Activated naive CD8-positive, alpha-beta T cell (primary cell): ENCODE data around the gene GFY.
"Not testable (repeated sequence)": the region's sequence is repeated elsewhere in the genome, so short reads cannot be mapped to it uniquely, and the experiment has no call there.

Experiments
- H3K27ac Mint-ChIP-seq: one replicate; pipeline ENCODE4 v1.8.0; 2021; ENCODE audit warnings: mixed read lengths
- H3K27me3 Mint-ChIP-seq: one replicate; pipeline ENCODE4 v1.8.0; 2021; ENCODE audit warnings: mixed read lengths
- H3K36me3 Mint-ChIP-seq: one replicate; pipeline ENCODE4 v1.8.0; 2021; ENCODE audit warnings: mixed read lengths
- H3K4me1 Mint-ChIP-seq: one replicate; pipeline ENCODE4 v1.8.0; 2021; ENCODE audit warnings: low read depth, mixed read lengths
- H3K4me3 Mint-ChIP-seq: one replicate; pipeline ENCODE4 v1.8.0; 2021; ENCODE audit warnings: mild to moderate bottlenecking, mixed read lengths
- H3K9me3 Mint-ChIP-seq: one replicate; pipeline ENCODE4 v1.8.0; 2021; ENCODE audit warnings: low read depth, mixed read lengths

Gene GFY

GRCh38 chr19:49458567-49458903 is 33.3 kb downstream of the GFY start:
- Mint-ChIP-seq H3K27ac (no peak overlapping the region), H3K27me3 (no peaks in the 10 kb centered on the region), H3K4me3 (no peak overlapping the region), H3K4me1 (peaks cover 19% of the 10 kb centered on the region), H3K9me3 (no peaks in the 10 kb centered on the region), H3K36me3 (no peaks in the 10 kb centered on the region)

- H3K9me3 Mint-ChIP-seq, result no peaks in the 10 kb centered on the region
- peaks cover 13% of the 10 kb centered on the region for H3K4me1 Mint-ChIP-seq
- H3K27ac Mint-ChIP-seq, result no peak overlapping the region
- H3K4me3 Mint-ChIP-seq, result no peak overlapping the region
- H3K36me3 Mint-ChIP-seq, result no peaks in the 10 kb centered on the region
- no peaks in the 10 kb centered on the region for H3K27me3 Mint-ChIP-seq
Observed at GRCh38 chr19:49459388-49459787, 34.2 kb downstream of the GFY start.

GRCh38 chr19:49461130-49461529 is 35.9 kb downstream of the GFY start:
- not testable (repeated sequence) for H3K27ac Mint-ChIP-seq, H3K9me3 Mint-ChIP-seq, H3K4me3 Mint-ChIP-seq, H3K4me1 Mint-ChIP-seq, H3K36me3 Mint-ChIP-seq, H3K27me3 Mint-ChIP-seq

- no peaks in the 10 kb centered on the region for H3K9me3 Mint-ChIP-seq
- no peak overlapping the region for H3K4me3 Mint-ChIP-seq
- no peaks in the 10 kb centered on the region for H3K36me3 Mint-ChIP-seq
Observed at GRCh38 chr19:49461656-49462055, 36.5 kb downstream of the GFY start.

GRCh38 chr19:49462492-49462891 is 37.3 kb downstream of the GFY start:
- no peak overlapping the region for H3K4me3 Mint-ChIP-seq
- no peaks in the 10 kb centered on the region for H3K27me3 Mint-ChIP-seq
- no peaks in the 10 kb centered on the region for H3K9me3 Mint-ChIP-seq
- no peaks in the 10 kb centered on the region for H3K4me1 Mint-ChIP-seq
- no peak overlapping the region for H3K27ac Mint-ChIP-seq
- H3K36me3 Mint-ChIP-seq, result no peaks in the 10 kb centered on the region

More at GRCh38 chr19:49461656-49462055, 36.5 kb downstream of the GFY start:
- H3K27ac Mint-ChIP-seq, result no peak overlapping the region
- H3K4me1 Mint-ChIP-seq, result peaks cover 2% of the 10 kb centered on the region
- H3K27me3 Mint-ChIP-seq, result no peaks in the 10 kb centered on the region

GRCh38 chr19:49463960-49464740 is 39.0 kb downstream of the GFY start:
- Mint-ChIP-seq H3K27me3 (no peaks in the 10 kb centered on the region), H3K36me3 (peaks cover 4% of the 10 kb centered on the region), H3K4me3 (no peak overlapping the region), H3K4me1 (peaks cover 7% of the 10 kb centered on the region), H3K27ac (no peak overlapping the region), H3K9me3 (no peaks in the 10 kb centered on the region)

- no peaks in the 10 kb centered on the region for H3K27me3 Mint-ChIP-seq
- H3K4me3 Mint-ChIP-seq, result no peak overlapping the region
- H3K27ac Mint-ChIP-seq, result peak overlapping the region; percentile 34
- H3K36me3 Mint-ChIP-seq, result peaks cover 4% of the 10 kb centered on the region
- no peaks in the 10 kb centered on the region for H3K9me3 Mint-ChIP-seq
- peaks cover 18% of the 10 kb centered on the region for H3K4me1 Mint-ChIP-seq
Observed at GRCh38 chr19:49465371-49465770, 40.2 kb downstream of the GFY start.

GRCh38 chr19:49468199-49468598 is 43.0 kb downstream of the GFY start:
- no peak overlapping the region for H3K4me3 Mint-ChIP-seq
- H3K36me3 Mint-ChIP-seq, result peaks cover 4% of the 10 kb centered on the region
- no peaks in the 10 kb centered on the region for H3K27me3 Mint-ChIP-seq
- H3K9me3 Mint-ChIP-seq, result no peaks in the 10 kb centered on the region
- H3K27ac Mint-ChIP-seq, result peak overlapping the region; percentile 28
- H3K4me1 Mint-ChIP-seq, result peaks cover 40% of the 10 kb centered on the region

GRCh38 chr19:49468746-49469447 is 43.7 kb downstream of the GFY start:
- Mint-ChIP-seq H3K4me3 (peak overlapping the region; percentile 70), H3K27me3 (no peaks in the 10 kb centered on the region), H3K4me1 (peaks cover 45% of the 10 kb centered on the region), H3K9me3 (no peaks in the 10 kb centered on the region), H3K27ac (peak overlapping the region; percentile 90), H3K36me3 (peaks cover 4% of the 10 kb centered on the region)

- H3K4me1 Mint-ChIP-seq, result peaks cover 45% of the 10 kb centered on the region
- H3K9me3 Mint-ChIP-seq, result no peaks in the 10 kb centered on the region
- H3K27ac Mint-ChIP-seq, result peak overlapping the region; percentile 83
- peak overlapping the region; percentile 49 for H3K4me3 Mint-ChIP-seq
- peaks cover 4% of the 10 kb centered on the region for H3K36me3 Mint-ChIP-seq
- no peaks in the 10 kb centered on the region for H3K27me3 Mint-ChIP-seq
Observed at GRCh38 chr19:49469828-49470614, 44.8 kb downstream of the GFY start.

GRCh38 chr19:49470615-49470978 is 45.4 kb downstream of the GFY start:
- Mint-ChIP-seq H3K4me1 (peaks cover 49% of the 10 kb centered on the region), H3K9me3 (no peaks in the 10 kb centered on the region), H3K27ac (peak overlapping the region; percentile 83)

GRCh38 chr19:49472936-49473335 is 47.7 kb downstream of the GFY start:
- H3K27me3 Mint-ChIP-seq, result no peaks in the 10 kb centered on the region
- peak overlapping the region; percentile 88 for H3K27ac Mint-ChIP-seq
- peaks cover 6% of the 10 kb centered on the region for H3K36me3 Mint-ChIP-seq
- peaks cover 60% of the 10 kb centered on the region for H3K4me1 Mint-ChIP-seq
- peak overlapping the region; percentile 94 for H3K4me3 Mint-ChIP-seq
- no peaks in the 10 kb centered on the region for H3K9me3 Mint-ChIP-seq

More at GRCh38 chr19:49470615-49470978, 45.4 kb downstream of the GFY start:
- Mint-ChIP-seq H3K36me3 (peaks cover 4% of the 10 kb centered on the region), H3K27me3 (no peaks in the 10 kb centered on the region), H3K4me3 (peak overlapping the region; percentile 49)

GRCh38 chr19:49473501-49473867 is 48.3 kb downstream of the GFY start:
- H3K4me3 Mint-ChIP-seq, result peak overlapping the region; percentile 94
- H3K4me1 Mint-ChIP-seq, result peaks cover 58% of the 10 kb centered on the region
- H3K27me3 Mint-ChIP-seq, H3K9me3 Mint-ChIP-seq, H3K36me3 Mint-ChIP-seq: not testable (repeated sequence)
- peak overlapping the region; percentile 88 for H3K27ac Mint-ChIP-seq

- H3K27me3 Mint-ChIP-seq, result no peaks in the 10 kb centered on the region
- H3K4me1 Mint-ChIP-seq, result peaks cover 56% of the 10 kb centered on the region
- H3K9me3 Mint-ChIP-seq, result no peaks in the 10 kb centered on the region
- H3K36me3 Mint-ChIP-seq, result peaks cover 3% of the 10 kb centered on the region
- H3K27ac Mint-ChIP-seq, result peak within 1 kb of the TSS; percentile 88
- peak within 1 kb of the TSS; percentile 94 for H3K4me3 Mint-ChIP-seq
Observed at GRCh38 chr19:49473868-49474541, 48.8 kb downstream of the GFY start, which contains the start of gene FLT3LG. FLT3LG (plus strand) TSS chr19:49474215; CDS start chr19:49474640, 425 bp downstream.
